Measurements from ENCODE around the gene OTOGL. TPM values are rescaled to one million over a fixed set of nuclear protein-coding genes. Genes with fewer than 3 reads are reported as not detected.

The OTOGL gene
- polyA plus RNA-seq, 1 of the 3 experiments (the other 2 are of a cell fraction): 0.61 TPM

DNA sequence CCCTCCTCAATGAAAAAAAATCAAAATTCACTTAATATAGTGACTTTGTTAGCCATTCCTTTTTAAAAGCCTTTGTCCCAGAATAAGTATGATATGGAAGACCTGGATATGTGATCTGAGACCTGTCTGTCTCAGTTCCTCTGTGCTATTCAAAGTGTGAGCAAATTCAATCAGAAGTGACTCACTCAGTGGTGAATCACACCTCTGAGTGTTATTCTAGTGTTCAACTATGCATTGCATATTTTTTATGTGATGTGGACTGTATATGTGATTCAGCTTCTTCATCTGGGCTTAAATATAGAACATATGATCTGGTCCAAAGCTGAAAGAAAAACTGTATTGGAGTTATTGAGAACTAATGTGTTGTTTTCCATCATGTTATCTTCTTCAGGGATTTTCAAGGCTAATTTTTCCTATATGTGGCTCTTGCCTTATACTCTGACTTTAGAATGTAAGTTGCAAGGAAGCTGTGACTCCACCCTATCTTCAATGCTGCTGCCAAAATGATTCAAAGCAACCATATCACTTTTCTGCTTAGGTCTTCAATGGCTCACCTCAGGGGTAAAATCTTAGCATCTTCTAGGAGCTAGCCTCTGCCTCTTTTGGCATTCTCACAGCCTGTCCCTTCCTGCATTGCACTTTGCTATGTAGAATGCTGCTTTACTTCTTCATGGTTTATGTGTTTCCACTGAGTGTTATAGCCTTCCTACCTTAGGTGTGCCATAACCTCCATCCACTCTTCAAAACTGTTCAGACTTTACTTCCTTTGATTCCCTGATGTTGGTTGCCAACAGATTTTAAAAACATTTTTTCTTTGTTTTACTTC is 169.8 kb downstream of the OTOGL start (continued):
- TF ChIP-seq, protein P1, sequence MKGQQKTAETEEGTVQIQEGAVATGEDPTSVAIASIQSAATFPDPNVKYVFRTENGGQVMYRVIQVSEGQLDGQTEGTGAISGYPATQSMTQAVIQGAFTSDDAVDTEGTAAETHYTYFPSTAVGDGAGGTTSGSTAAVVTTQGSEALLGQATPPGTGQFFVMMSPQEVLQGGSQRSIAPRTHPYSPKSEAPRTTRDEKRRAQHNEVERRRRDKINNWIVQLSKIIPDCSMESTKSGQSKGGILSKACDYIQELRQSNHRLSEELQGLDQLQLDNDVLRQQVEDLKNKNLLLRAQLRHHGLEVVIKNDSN (IDR thresholded peaks at IDR 0.05; ENCODE audit: borderline replicate concordance, low read depth): no peak
- TF ChIP-seq, protein P2, sequence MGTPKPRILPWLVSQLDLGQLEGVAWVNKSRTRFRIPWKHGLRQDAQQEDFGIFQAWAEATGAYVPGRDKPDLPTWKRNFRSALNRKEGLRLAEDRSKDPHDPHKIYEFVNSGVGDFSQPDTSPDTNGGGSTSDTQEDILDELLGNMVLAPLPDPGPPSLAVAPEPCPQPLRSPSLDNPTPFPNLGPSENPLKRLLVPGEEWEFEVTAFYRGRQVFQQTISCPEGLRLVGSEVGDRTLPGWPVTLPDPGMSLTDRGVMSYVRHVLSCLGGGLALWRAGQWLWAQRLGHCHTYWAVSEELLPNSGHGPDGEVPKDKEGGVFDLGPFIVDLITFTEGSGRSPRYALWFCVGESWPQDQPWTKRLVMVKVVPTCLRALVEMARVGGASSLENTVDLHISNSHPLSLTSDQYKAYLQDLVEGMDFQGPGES (IDR thresholded peaks at IDR 0.05; ENCODE audit: low read depth, low read length): no peak
- TF ChIP-seq RAD21 (IDR thresholded peaks at IDR 0.05; ENCODE audit: low read length): no peak
- no peak for TF ChIP-seq NRF1 (IDR thresholded peaks at IDR 0.05; ENCODE audit: low read depth, low read length)
- peak; percentile 23; the same call in 1 of the 2 replicates for TF ChIP-seq NFIC (IDR thresholded peaks at IDR 0.05; ENCODE audit: borderline replicate concordance)
- TF ChIP-seq GATA2 (CRISPR knock-in tag; IDR thresholded peaks at IDR 0.05): no peak
- TF ChIP-seq, protein P3, sequence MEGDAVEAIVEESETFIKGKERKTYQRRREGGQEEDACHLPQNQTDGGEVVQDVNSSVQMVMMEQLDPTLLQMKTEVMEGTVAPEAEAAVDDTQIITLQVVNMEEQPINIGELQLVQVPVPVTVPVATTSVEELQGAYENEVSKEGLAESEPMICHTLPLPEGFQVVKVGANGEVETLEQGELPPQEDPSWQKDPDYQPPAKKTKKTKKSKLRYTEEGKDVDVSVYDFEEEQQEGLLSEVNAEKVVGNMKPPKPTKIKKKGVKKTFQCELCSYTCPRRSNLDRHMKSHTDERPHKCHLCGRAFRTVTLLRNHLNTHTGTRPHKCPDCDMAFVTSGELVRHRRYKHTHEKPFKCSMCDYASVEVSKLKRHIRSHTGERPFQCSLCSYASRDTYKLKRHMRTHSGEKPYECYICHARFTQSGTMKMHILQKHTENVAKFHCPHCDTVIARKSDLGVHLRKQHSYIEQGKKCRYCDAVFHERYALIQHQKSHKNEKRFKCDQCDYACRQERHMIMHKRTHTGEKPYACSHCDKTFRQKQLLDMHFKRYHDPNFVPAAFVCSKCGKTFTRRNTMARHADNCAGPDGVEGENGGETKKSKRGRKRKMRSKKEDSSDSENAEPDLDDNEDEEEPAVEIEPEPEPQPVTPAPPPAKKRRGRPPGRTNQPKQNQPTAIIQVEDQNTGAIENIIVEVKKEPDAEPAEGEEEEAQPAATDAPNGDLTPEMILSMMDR (IDR thresholded peaks at IDR 0.05): no peak
- no peak for TF ChIP-seq FOXJ3 (CRISPR knock-in tag; IDR thresholded peaks at IDR 0.05)

DNA sequence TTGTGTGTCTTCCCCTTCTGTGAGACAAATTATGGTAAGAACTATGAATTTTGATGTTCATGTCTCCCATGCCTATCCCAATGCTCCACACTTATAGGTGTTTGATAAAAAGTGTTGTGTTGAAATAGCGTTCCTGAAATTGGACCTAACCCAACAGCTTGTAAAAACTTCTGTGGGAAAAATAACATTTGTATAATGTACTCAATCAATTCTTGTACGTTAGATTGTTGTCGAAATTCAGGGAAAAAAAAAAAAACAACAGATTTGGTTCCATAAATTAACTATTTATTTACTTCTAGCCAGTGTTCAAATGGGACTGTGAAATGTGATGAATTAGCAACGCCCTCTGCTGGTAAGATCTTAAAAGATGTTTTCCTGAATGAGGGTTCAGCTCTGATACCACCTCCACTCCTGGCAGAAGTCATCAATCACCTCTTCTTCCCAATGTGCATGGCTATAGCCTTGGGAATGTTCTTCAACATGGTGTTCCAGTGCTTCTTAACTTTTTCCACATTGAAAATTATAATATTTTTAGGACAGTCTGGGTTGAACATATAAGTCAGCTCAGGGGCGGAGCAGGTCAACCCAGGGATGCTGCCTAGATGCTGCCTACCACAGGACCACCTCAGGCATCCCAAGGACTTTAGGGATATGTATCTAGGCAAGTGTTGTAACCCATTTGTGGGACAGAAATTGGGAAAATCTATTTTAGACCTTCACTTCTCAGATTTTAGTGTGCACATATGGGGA is 170.6 kb downstream of the OTOGL start:
- Histone ChIP-seq H2AFZ (ENCODE audit: low read depth) (no peak overlapping the region), H3K9me3 (no peaks in the 10 kb centered on the region), H3K9me2 (no peaks in the 10 kb centered on the region), H3K36me3 (replicated peaks in 1 of 2; ENCODE audit: control insufficient read depth in 1 of 2, insufficient read depth in 2 of 2, low read length in 1 of 2) (no peaks in the 10 kb centered on the region), H3K4me3 (ENCODE audit: low read depth in 2 of 2, low read length in 1 of 2) (no peak overlapping the region), H4K20me1 (ENCODE audit: insufficient read depth) (no peaks in the 10 kb centered on the region), H3K4me2 (peak overlapping the region; percentile 59), H3K27ac (ENCODE audit: low read depth in 2 of 2, low read length in 1 of 2) (peak overlapping the region in 1 of 2 experiments; percentile 60; a peak in 2 of 4 replicates), H3K27me3 (ENCODE audit: insufficient read depth) (no peaks in the 10 kb centered on the region; the same call in 1 of the 2 replicates), H3K9ac (no peak overlapping the region), H3F3A (replicated peaks; ENCODE audit: insufficient read depth) (peaks cover 14% of the 10 kb centered on the region), H3K79me2 (ENCODE audit: insufficient read depth) (no peaks in the 10 kb centered on the region), H3K4me1 (ENCODE audit: control insufficient read depth in 1 of 2, insufficient read depth in 2 of 2, low read depth in 1 of 2, low read length in 1 of 2) (peaks cover 0 to 10% of the 10 kb centered on the region in 2 experiments; a peak in 2 of 4 replicates)
- peak; percentile 10 for DNase-seq
- ChIA-PET CTCF (interaction anchor here (0.6 to 2.7 kb wide), 23 partner anchors 9 to 719 kb away, joined by 3 to 20 read pairs (median 4); no protein-coding TSS in a partner anchor), POLR2A (no interaction called here)
- WGBS (ENCODE audit: low lambda C conversion rate): 32% methylated on average over 5 of the region's 5 CpGs
- TF ChIP-seq ELF1 (IDR thresholded peaks at IDR 0.05) (no peak), RAD21 (IDR thresholded peaks at IDR 0.05; ENCODE audit: low read length) (peak; percentile 67), SMC3 (IDR thresholded peaks at IDR 0.05; ENCODE audit: low read depth, low read length) (peak; percentile 64), POLR2AphosphoS5 (IDR thresholded peaks at IDR 0.05; ENCODE audit: low read depth, low read length) (no peak)
- TF ChIP-seq, protein P3 (IDR thresholded peaks at IDR 0.05): peak; percentile 81
